AG04449 (cell line): Measurements from ENCODE around the gene TUFM.

Experiments used
- CTCF ChIA-PET: fragments of 350-600 bp; formaldehyde crosslinking; extraction: SDS; loops from one replicate; lab custom pipeline; 2021; ENCODE audit warnings: antibody characterized with exemption; lab: Yijun Ruan, JAX
- POLR2A ChIA-PET: fragments of 400-600, 350-600 bp; formaldehyde crosslinking; extraction: SDS; loops from one replicate; lab custom pipeline; 2020; ENCODE audit warnings: antibody characterized with exemption, inconsistent platforms; lab: Yijun Ruan, JAX
- DNase-seq: peaks from one replicate; pipeline ENCODE4 v3.0.0-alpha.2; 2010; ENCODE audit warnings: low read depth, low spot score
- H3K4me3 ChIP-seq: 2 replicates; pipeline ENCODE4 v1.5.1; 2011; ENCODE audit warnings: low read depth, mild to moderate bottlenecking, control low read depth, low read length
- CTCF ChIP-seq: IDR thresholded peaks from one replicate; pipeline ENCODE4 v1.5.1; 2011; ENCODE audit warnings: mild to moderate bottlenecking, moderate library complexity, low read length, control low read depth, inconsistent platforms; ENCODE audit not compliant: insufficient read depth; ENCODE audit errors: missing control alignments

The TUFM gene

GRCh38 chr16:28837672-28838557, 8.2 kb downstream of the TUFM start:
- CTCF ChIA-PET = no interaction called here
- no peak overlapping the region for H3K4me3 ChIP-seq
- TF ChIP-seq CTCF = no peak
- DNase-seq = no peak
- POLR2A ChIA-PET = interaction anchor here (1.0 to 2.2 kb wide), 4 partner anchors 7 to 10 kb away, joined by 3 to 10 read pairs (median 3); partner anchors contain the start of gene TUFM

- no peak overlapping the region for H3K4me3 ChIP-seq
- DNase-seq = no peak
- ChIA-PET POLR2A (interaction anchor here (1.2 to 2.2 kb wide), 2 partner anchors 10 to 15 kb away, joined by 4 to 10 read pairs; partner anchors contain the start of gene TUFM), CTCF (no interaction called here)
- no peak for TF ChIP-seq CTCF
Measured at GRCh38 chr16:28836761-28837064, 9.4 kb downstream of the TUFM start.

GRCh38 chr16:28835864-28836760, 10.0 kb downstream of the TUFM start:
- no peak for TF ChIP-seq CTCF

GRCh38 chr16:28834873-28835863, 11.0 kb downstream of the TUFM start:
- TF ChIP-seq CTCF = no peak
- no peak overlapping the region for H3K4me3 ChIP-seq
- CTCF ChIA-PET = interaction anchor here (1.0 kb wide), 1 partner anchor 8 kb away, joined by 3 read pairs; no protein-coding TSS in a partner anchor
- POLR2A ChIA-PET = interaction anchor here (0.9 to 2.2 kb wide), 3 partner anchors 8 to 12 kb away, joined by 3 to 10 read pairs (median 4); partner anchors contain the start of gene TUFM
- DNase-seq = no peak

More at GRCh38 chr16:28835864-28836760, 10.0 kb downstream of the TUFM start:
- ChIA-PET POLR2A (interaction anchor here (1.2 to 2.2 kb wide), 2 partner anchors 11 to 14 kb away, joined by 4 to 10 read pairs; partner anchors contain the start of gene TUFM), CTCF (interaction anchor here (1.0 kb wide), 1 partner anchor 9 kb away, joined by 3 read pairs; no protein-coding TSS in a partner anchor)
- DNase-seq = no peak
- H3K4me3 ChIP-seq = no peak overlapping the region

GRCh38 chr16:28834349-28834748, 11.8 kb downstream of the TUFM start:
- ChIA-PET POLR2A (interaction anchor here (0.9 to 1.3 kb wide), 2 partner anchors 9 to 12 kb away, joined by 3 to 4 read pairs; partner anchors contain the start of gene TUFM), CTCF (no interaction called here)
- TF ChIP-seq CTCF = no peak
- H3K4me3 ChIP-seq = no peak overlapping the region
- no peak for DNase-seq
